Non-pigmented ciliary epithelial cell (primary cell): ENCODE measurements around the gene IL6R.
"Not testable (repeated sequence)": the region's sequence is repeated elsewhere in the genome, so short reads cannot be mapped to it uniquely, and the experiment has no call there.

Source experiments
- DNase-seq: peaks from one replicate; pipeline ENCODE4 v3.0.0-alpha.2; 2010; ENCODE audit warnings: low read depth

The IL6R gene

DNA sequence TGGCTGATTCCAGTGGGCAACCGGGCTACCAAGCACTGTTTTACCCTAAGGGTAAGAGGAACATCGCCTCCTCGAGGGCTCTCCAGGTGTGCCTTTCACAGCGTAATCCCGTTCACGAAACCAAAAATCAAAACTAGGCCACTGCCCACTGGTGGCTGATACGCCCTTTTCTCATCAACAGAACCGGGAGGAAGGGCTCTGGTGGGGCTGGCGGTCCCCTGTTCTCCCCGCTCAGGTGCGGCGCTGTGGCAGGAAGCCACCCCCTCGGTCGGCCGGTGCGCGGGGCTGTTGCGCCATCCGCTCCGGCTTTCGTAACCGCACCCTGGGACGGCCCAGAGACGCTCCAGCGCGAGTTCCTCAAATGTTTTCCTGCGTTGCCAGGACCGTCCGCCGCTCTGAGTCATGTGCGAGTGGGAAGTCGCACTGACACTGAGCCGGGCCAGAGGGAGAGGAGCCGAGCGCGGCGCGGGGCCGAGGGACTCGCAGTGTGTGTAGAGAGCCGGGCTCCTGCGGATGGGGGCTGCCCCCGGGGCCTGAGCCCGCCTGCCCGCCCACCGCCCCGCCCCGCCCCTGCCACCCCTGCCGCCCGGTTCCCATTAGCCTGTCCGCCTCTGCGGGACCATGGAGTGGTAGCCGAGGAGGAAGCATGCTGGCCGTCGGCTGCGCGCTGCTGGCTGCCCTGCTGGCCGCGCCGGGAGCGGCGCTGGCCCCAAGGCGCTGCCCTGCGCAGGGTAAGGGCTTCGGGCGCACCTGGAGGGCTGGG is at the start of gene IL6R:
Gene IL6R, plus strand, starts transcription at position 360 of the 763 bp plus-strand sequence. Its CDS starts 287 bp downstream, at position 647.
- peak; percentile 36 for DNase-seq

DNA sequence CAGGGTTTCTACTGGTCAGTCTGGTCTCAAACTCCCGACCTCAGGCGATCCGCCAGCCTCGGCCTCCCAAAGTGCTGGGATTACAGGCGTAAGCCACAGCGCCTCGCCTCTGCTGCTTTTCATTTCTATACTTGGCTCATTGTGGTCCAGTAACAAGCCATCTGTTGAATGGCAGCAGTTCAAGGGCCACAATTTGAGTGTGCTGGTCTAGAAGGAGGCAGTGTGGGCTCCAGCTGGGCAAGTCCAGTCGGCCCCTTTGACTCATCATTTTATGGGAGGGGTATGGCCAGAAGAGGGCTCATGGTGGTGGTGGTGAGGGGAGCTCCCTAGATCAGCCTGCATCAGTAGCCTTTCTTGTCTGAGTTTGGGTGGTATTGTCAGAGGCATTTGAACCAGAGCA is 46.6 kb upstream of the IL6R start:
- no peak for DNase-seq

DNA sequence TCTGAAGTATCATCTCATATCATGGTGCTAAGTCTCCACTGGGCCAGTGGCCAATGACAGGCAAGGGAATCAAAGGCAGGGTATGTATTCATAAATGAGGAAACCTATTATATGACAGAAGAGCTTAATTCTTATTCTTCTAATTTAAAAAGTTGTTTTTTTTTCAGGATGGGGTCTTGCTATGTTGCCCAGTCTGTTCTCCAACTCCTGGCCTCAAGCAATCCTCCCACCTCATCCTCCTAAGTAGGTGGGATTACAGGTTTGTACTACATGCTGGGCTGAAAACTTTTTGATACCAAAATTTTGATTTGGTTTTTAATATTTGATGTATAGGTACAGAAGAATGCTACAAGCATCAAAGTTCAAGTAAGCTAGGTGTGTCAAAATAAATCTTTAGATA is 44.9 kb upstream of the IL6R start:
- no peak for DNase-seq

DNA sequence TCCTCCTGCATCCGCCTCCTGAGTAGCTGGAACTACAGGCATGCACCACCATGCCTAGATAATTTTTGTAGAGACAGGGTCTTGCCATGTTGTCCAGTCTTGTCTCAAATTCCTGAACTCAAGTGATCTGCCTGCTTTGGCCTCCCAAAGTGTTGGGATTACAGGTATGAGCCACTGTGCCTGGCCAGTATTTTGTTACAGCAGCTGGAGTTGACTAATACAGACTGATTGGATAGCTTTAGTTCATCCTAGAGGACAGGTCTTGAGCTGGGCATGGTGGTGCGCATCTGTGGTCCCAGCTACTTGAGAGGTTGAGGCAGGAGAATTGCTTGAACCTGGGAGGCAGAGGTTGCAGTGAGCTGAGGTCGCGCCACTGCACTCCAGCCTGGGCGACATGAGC is 44.3 kb upstream of the IL6R start:
- DNase-seq: not testable (repeated sequence)

DNA sequence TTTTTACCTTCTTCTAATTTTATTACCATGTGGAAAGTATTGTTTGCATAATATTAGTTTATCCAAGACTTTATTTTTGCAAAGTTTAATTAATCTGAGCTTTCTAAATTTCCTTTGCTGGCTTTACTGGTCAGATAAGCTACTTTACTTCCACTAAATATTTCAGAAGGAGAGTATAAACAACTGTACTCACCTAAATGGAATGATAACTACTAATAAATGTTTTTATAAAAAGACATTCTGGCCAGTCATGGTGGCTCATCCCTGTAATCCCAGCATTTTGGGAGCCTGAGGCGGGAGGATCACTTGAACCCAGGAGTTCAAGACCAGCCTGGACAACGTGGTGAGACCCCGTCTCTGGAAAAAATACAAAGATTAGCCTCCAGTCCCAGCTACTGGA is 43.8 kb upstream of the IL6R start:
- DNase-seq: no peak

DNA sequence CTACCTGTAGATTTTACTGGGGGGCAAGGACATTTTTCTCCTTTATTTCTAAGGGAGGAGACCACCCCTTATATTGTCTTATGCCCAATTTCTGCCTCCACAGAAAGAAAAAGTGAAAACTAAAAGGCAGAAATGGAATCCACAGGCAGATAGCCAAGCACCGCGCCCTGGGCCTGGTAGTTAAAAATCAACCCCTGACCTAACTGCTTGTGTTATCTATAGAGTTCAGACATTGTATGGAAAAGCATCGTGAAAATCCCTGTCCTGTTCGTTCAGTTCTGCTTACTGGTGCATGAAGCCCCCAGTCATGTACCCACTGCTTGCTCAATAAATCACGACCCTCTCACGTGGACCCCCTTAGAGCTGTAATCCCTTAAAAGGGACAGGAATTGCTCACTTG is 33.7 kb upstream of the IL6R start:
- no peak for DNase-seq

DNA sequence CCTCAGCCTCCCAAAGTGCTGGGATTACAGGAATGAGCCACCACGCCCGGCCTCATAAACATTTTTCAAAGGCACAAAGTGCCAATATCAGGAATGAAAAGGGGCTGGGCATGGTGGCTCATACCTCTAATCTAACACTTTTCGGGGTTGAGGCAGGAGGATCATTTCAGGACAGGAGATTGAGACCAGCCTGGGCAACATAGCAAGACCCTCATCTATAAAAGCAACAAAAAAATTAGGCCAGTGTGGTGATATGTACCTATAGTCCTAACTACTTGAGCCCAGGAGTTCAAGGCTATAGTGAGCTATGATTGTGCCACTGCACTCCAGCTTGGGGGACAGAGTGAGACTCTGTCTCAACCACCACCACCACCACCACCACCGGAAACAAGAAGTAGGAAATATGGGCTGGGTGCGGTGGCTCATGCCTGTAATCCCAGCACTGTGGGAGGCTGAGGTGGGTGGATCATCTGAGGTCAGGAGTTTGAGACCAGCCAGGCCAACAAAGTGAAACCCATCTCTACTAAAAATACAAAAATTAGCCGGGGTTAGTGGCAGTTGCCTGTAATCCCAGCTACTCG is 31.3 kb upstream of the IL6R start:
- not testable (repeated sequence) for DNase-seq

DNA sequence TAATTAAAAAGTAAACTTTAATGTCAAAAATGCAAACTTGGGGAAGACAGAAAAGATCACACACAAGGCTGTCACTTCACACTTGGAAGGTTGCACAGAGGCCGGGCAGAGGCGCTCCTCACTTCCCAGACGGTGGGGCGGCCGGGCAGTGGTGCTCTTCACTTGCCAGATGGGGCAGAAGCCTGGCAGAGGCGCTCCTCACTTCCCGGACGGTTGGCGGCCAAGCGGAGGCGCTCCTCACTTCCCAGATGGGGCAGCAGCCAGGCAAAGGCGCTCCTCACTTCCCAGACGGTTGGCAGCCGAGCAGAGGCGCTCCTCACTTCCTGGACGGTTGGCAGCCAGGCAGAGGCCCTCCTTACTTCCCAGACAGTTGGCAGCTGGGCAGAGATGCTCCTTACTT is 25.8 kb upstream of the IL6R start:
- DNase-seq: no peak

DNA sequence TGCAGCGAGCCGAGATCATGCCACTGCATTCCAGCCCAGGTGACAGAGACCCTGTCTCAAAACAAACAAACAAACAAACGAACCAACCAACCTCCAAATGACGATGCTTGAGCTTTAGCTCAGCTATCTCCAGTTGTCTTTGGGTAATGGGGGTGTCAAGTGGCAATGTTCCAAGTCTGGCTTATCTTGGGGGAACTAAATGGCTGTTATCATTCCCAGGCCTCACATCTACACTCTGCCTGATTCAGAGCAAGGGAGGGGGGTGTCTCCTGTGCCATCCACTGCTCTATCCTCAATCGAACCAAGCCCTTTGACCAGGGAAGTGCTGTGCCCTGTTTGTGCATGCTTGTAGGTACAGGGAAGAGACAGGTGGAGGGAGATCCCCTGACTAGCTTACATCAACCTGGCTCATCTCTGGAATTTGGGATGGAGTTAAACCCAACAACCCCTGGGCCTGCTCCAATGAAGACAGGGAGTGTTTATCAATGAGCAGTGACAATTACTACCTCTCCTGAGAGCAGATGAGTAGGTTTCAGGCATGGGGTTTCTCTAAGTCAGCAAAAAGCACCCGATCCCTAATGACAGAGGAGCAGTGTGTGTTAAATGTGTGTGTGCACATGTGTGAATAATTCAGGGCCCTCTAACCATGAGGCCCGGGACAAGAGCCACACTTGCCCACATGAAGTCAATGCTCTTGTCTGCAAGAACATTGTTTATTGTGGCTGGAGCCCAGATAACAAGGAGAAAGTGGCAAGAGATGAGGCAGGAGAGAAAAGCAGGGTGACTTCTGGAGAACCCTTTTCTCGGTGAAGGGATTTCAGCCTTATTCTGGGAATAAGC is 20.3 kb upstream of the IL6R start:
- DNase-seq: no peak

DNA sequence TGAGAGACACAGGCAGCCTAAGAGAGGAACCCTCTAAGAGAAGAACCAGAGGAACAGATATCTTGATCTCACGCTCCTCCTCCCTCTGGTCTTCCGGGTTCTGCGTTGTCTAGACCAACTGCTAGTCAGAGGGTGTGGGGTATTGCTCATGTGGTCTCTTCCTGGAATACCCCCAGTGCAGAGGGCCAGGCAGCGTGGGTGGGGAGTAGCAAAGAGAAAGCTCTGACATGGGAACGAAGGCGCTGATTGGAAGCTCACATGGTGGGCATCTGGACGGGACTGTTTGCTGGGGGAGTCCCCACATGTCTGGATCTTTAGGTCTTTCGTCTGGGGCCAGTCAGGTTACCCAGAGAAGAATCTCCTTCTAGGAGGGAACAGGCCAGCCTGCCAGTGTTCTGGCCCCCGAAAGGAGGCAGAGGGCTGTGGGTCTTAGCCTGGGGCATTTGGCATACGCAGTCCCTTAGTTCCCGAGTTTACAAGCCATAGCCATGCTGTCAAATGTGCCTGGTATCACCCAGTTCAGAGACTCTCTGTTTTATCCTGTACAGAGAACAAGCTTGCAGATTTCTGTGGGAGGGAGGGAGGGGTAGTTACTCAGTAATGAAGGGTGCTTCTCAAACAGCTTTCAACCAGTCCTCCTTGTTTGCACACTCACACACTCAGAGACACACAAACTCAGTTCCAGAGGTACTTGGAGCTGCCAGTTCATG is 18.3 kb upstream of the IL6R start:
- no peak for DNase-seq

DNA sequence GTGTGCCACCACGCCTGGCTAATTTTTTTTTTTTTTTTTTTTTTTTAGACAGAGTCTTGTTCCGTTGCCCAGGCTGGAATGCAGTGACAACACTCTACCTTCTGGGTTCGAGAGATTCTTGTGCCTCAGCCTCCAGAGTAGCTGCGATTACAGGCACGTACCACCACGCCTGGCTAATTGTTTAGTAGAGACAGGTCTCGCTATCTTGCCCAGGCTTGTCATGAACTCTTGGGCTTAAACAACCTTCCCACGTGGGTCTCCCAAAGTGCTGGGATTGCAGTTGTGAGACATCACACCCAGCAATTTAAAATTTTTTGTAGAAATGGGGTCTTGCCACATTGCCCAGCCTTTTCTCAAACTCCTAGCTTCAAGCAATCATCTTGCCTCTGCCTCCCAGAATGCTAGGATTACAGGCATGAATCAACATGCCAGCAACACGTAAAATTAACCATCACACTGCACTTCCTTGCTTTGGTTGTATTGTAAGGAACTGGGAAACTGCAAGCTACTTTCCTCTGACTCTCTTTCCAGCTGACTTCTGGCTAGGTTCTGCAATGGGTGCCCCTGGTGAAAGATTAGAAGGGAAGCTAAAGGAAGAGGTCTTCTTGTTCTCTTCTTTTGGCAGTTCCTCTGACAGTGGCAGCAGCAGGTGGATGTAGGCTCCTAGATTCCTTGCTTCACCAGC is 13.9 kb upstream of the IL6R start:
- DNase-seq: no peak

DNA sequence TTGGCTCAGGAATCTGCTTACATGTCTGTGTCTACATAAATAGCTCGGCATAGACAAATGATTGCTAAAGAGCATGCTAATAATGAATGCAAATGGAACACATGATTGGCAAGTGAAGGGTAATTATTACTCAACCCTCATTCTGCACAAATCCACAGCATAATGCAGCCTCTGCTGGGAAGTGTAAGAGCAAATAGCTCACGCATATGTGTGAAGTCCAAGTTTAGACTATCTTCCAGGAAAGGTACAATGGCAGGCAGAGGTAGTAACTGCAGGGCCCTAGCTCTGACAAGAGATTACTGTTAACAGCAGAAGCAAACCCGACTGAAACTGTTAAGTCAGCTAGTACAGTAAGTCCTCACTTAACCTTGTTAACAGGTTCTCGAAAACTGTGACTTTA is 7.0 kb upstream of the IL6R start:
- no peak for DNase-seq

DNA sequence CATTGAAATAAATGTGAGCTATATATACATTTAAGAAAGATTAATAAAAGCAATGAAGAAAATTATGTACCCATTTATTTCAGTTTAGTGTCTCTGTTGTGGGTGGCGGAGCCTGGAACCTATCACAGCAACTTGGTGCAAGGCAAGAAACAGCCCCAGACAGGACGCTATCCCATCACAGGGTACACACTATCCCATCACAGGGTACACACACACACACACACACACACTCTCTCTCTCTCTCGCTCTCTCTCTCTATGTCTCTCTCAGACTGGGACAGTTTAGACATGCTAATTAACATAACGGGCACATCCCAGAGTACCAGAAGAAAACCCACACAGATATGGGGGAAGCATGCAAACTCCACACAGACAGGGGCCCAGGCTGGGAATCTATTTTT is 6.5 kb upstream of the IL6R start:
- DNase-seq: no peak

DNA sequence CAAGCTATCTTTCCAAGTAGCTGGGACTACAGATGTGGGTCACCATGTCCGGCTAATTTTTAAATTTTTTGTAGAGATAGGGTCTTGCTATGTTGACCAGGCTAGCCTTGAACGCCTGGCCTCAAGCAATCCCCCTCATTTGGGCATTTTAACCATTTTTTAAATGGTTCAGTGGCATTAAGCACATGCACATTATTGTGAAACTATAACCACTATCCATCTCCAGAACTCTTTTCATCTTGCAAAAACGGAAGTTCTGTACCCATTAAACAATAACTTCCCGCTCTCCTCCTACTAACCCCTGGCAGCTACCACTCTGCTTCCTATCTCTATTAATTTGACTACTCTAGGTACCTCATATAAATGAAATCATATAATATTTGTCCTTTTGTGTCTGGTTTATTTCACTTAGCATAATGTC is 4.8 kb upstream of the IL6R start:
- no peak for DNase-seq

DNA sequence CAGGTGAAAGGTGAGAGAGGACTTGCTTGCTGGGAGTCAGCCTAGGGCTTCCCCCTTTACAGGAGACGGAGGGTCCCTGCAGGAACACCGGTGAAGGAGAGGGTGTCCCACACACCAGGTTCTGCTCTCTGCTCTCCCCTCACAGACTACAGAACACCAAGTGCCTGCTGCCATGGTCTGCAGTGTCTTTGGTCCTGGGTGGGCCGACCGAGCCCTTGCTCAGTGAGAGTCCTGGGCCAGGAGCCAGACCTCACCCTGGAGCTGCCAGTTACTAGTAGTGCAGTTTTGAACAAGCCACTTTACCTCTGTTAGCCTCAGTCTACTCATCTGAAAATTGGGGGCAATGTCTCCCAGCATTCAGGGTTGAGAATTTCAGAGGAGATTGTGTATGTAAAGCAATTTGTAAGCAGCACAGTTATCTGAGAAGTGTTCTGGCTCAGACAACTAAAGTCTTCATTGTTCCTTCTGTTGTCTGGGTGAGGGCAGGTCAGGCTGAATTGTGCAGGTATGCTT is 2.7 kb upstream of the IL6R start:
- no peak for DNase-seq

DNA sequence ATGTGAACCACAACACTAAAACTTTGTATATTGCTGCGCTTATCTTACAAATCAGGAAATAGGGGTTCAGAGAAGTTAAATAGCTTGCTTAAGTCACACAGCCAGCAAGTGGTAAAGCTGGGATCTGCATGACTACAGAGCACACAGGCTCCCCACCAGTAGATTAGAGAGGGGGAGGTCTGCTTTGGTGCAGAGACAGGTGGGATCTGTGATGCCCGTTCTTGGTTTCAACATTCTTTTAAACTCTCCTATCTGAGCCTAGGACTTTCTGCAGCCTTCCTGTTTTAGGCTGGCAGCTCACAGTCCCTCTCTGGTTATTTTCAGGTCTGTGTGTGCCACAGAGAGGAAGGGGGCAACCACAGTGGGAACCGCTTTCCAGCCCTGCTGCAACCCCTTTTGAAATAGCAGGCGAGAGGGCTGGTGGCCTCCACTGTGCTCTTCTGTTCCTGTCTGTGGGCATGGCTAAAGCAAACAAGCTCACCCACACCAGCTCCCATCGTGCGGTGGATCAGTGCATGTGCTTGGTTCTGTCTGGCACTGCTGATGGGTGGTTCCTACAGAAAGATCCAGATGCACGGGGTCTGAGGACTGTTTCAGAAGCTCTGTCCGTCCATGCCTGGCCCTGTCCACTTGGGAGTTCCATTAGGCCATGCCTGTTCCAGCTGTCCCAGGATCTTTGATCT is 1.7 kb upstream of the IL6R start:
- DNase-seq: no peak

DNA sequence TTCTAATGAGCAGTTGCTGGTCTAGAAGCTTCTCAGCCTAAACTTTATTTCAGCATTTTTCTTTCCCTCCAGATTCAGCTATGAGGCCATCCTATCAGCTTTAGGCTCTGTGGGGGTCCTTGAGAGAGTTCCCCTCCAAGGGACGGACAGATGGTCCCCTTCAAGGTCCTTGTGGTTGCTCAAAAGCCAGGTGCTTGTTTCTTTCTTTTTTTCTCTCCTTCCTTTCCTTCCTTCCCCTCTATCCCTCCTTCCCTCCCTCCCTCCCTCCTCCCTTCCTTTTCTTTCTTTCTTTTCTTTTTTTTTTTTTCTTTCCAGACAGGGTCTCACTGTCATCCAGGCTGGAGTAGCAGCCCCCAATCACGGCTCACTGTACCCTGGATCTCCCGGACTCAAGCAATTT is 1.2 kb upstream of the IL6R start:
- no peak for DNase-seq

DNA sequence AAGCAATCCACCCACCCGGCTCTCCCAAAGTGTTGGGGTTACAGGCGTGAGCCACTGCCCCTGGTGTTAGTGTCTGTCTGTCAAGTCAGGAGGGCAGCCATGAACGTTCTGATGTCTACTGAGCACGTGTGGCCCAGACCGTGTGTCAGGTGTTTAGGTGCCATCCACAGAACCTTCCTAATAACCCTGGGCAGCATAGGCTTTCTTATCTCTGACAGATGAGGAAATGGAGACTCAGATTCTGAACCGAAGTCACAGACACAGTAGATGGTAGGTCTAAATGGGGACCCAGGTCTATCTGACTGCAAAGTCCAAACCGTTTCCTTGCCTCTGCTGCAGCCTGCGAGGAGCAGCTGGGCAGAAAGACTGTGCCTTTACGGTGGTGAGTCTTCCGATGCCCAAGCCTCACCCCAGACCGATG is 622 bp upstream of the IL6R start:
- no peak for DNase-seq

DNA sequence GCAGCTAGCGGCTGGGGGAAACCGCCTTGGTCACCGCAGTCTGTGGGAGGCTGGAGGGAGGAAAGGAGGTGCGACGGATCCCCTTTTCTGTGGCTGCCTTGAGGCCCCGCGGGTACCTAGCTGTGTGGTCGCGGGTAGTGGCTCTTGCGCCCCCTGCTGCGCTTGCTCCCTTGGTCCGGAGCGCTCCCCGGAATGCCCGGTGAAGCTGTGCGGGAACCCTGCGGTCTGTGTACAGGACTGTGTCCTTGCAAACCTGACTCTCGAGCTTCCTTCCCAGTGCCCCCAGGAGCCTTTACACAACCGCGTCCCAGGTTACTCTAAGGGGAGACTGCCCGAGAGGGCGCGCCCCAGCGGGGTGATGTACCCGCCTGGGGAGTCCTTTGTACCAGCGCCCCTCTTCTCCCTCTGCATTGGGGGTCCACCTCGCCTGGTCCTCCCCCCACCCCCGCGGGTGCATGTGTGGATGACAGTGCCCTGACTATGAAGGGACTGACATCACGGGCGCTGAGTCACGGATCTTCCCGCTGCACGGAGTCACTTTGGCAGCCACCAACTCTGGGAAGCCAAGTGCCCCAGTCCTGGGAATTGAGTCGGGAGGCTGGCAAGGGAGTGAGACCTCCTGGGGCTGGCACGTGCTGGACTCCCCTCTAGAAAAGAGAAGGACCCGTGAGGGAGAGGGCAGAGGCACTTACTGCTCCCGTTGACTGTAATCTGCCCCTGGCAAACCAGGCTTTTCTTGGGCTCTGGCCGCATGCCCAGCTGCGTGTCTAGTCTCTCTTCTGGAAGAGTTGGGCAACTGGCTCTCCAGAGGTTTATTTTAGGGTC is 816 bp downstream of the IL6R start:
- DNase-seq: no peak

DNA sequence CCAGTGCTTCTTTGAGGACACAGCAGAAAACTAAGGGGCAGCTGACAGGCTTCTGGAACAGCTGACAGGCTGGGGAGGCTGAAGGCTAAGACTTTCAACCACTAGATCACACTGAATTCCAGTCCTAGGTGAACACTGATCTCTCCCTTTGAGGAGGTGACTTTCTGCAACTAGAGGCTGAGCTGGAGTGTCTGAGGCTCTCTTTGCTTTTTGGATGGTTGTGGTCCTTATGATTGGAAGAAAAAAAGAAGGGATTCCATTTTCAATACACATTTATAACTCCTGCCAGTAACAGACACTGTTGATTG is 1.4 kb downstream of the IL6R start:
- DNase-seq: no peak

DNA sequence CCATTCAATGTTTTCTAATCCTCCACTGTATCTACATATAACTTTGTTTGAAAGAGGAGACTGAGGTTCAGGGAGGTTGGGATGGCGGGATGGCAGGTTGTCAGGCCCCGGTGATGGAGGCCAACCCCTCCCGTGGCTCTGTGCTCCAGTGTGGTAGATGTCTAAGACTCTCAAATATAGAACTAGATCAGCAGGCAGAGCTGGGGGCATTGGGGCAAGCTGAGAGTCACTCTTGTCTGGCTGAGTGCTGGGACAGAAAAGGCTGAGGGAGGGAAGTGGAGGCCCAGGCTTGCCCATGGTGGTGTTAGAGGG is 1.7 kb downstream of the IL6R start:
- no peak for DNase-seq
